Measurements from ENCODE around the gene SLC5A1.
"Not testable (repeated sequence)": the region's sequence is repeated elsewhere in the genome, so short reads cannot be mapped to it uniquely, and the experiment has no call there.

Gene SLC5A1

GRCh38 chr22:32135958-32136357 is 92.9 kb downstream of the SLC5A1 start:
- H3K9me3 Mint-ChIP-seq; H3K36me3 Mint-ChIP-seq (ENCODE audit: low read depth); H3K27me3 Mint-ChIP-seq (ENCODE audit: low read depth): not testable (repeated sequence)
- Mint-ChIP-seq H3K4me3 (peak overlapping the region; percentile 14), H3K27ac (peak overlapping the region; percentile 8), H3K4me1 (ENCODE audit: low read depth) (peaks cover 20% of the 10 kb centered on the region)

DNA sequence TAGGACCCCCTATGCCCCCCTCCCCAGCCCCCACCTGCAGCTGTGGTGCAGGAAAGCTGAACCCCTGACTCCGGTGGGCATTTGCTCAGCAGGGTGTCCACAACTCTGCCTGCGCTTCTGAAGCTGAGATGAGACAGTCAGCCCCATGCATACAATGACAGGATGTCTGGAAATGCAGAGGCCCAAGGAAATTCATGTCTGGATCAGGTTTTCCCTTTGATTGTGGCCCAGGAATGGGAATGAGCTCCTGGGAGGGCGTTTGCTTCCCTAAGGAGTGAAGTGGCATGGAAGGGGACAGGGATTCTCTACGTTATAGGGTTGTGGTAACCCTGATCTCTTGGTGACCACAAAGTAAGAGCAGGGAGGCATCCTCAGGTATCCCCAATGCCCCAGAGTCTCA is 93.8 kb downstream of the SLC5A1 start:
- H3K9me3 Mint-ChIP-seq; H3K27ac Mint-ChIP-seq; H3K4me3 Mint-ChIP-seq; H3K27me3 Mint-ChIP-seq (ENCODE audit: low read depth); H3K36me3 Mint-ChIP-seq (ENCODE audit: low read depth): not testable (repeated sequence)
- H3K4me1 Mint-ChIP-seq (ENCODE audit: low read depth), result peaks cover 22% of the 10 kb centered on the region

- H3K4me3 Mint-ChIP-seq, result peak overlapping the region; percentile 73
- not testable (repeated sequence) for H3K9me3 Mint-ChIP-seq; H3K27me3 Mint-ChIP-seq (ENCODE audit: low read depth); H3K36me3 Mint-ChIP-seq (ENCODE audit: low read depth)
- peak overlapping the region; percentile 77 for H3K27ac Mint-ChIP-seq
- peaks cover 32% of the 10 kb centered on the region for H3K4me1 Mint-ChIP-seq (ENCODE audit: low read depth)
These were observed 94.8 kb downstream of the SLC5A1 start for GRCh38 chr22:32137731-32138324.

- not testable (repeated sequence) for H3K9me3 Mint-ChIP-seq; H3K36me3 Mint-ChIP-seq (ENCODE audit: low read depth); H3K27ac Mint-ChIP-seq; H3K27me3 Mint-ChIP-seq (ENCODE audit: low read depth)
- Mint-ChIP-seq H3K4me3 (peak overlapping the region; percentile 73), H3K4me1 (ENCODE audit: low read depth) (peaks cover 38% of the 10 kb centered on the region)
These were observed 95.5 kb downstream of the SLC5A1 start for GRCh38 chr22:32138576-32138975.

DNA sequence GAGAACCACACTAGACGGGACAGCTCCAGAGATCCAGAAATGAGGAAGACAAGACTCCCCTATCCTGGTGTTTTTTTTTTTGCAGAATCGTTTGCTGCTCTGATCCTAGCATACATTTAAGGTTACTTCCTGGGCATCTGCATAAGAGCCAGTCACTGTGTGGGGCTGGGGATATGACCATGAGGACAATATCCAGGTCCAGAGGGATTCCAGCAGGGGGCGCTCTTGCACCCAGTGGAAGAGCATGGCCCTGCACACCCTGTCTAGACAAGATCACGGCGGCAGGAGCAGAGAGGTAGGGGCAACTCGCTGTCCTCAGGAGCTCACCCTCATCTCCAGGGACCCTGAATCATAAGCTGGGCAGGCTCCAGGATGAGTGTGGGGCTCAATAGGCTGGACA is 97.6 kb downstream of the SLC5A1 start:
- H3K27me3 Mint-ChIP-seq (ENCODE audit: low read depth); H3K9me3 Mint-ChIP-seq; H3K36me3 Mint-ChIP-seq (ENCODE audit: low read depth); H3K27ac Mint-ChIP-seq; H3K4me3 Mint-ChIP-seq: not testable (repeated sequence)
- peaks cover 53% of the 10 kb centered on the region for H3K4me1 Mint-ChIP-seq (ENCODE audit: low read depth)

DNA sequence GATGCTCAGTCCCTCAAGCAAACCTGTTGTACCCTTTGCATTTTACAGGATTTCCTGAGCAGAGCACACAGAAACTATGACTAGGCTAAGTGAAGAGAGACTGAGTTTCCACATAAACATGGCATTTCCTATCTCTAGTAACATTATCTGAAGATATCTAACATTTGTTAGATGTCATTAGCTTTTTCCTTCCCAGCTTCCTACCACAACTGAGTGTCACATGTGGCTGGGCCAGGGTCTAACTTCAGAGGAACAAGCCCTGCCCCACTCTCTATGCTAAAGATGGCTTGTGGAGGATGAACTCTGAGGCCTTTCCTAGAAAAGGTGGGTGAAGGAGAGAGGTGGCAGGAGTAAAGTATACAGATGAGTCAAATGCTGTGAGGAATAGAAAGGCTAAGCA is 99.5 kb downstream of the SLC5A1 start:
- peak overlapping the region; percentile 7 for H3K4me3 Mint-ChIP-seq

GRCh38 chr22:32144496-32145274 is 101.6 kb downstream of the SLC5A1 start:
- Mint-ChIP-seq H3K4me1 (ENCODE audit: low read depth) (peaks cover 39% of the 10 kb centered on the region), H3K36me3 (ENCODE audit: low read depth) (peaks cover 2% of the 10 kb centered on the region), H3K9me3 (peaks cover 7% of the 10 kb centered on the region), H3K27me3 (ENCODE audit: low read depth) (peaks cover 4% of the 10 kb centered on the region), H3K27ac (peak overlapping the region; percentile 71), H3K4me3 (no peak overlapping the region)

More for the DNA sequence above, 99.5 kb downstream of the SLC5A1 start:
- H3K4me1 Mint-ChIP-seq (ENCODE audit: low read depth), result peaks cover 43% of the 10 kb centered on the region
- H3K27me3 Mint-ChIP-seq (ENCODE audit: low read depth), result no peaks in the 10 kb centered on the region
- peak overlapping the region; percentile 84 for H3K27ac Mint-ChIP-seq
- peaks cover 7% of the 10 kb centered on the region for H3K9me3 Mint-ChIP-seq
- peaks cover 2% of the 10 kb centered on the region for H3K36me3 Mint-ChIP-seq (ENCODE audit: low read depth)

GRCh38 chr22:32147128-32147527 is 104.1 kb downstream of the SLC5A1 start:
- H3K27me3 Mint-ChIP-seq (ENCODE audit: low read depth); H3K4me3 Mint-ChIP-seq; H3K9me3 Mint-ChIP-seq; H3K36me3 Mint-ChIP-seq (ENCODE audit: low read depth); H3K27ac Mint-ChIP-seq: not testable (repeated sequence)
- peaks cover 44% of the 10 kb centered on the region for H3K4me1 Mint-ChIP-seq (ENCODE audit: low read depth)

DNA sequence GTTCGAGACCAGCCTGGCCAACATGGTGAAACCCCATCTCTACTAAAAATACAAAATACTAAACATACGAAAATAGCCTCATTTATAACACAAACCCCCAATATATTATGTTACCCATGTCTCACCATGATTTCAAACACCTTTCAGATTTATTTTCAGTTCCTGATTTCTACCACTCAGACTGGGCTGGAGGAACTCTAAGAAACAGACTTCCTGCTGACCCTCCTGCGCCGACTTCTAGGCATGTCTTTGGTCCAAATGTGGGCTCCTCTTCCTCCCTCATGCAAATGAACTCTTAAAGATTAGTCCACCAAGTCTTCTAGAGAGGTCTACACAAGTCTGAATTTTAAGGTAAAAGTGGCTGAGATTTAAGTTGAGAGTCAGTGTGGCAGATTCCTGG is 105.3 kb downstream of the SLC5A1 start:
- not testable (repeated sequence) for H3K27me3 Mint-ChIP-seq (ENCODE audit: low read depth); H3K27ac Mint-ChIP-seq; H3K4me3 Mint-ChIP-seq; H3K9me3 Mint-ChIP-seq; H3K36me3 Mint-ChIP-seq (ENCODE audit: low read depth)
- H3K4me1 Mint-ChIP-seq (ENCODE audit: low read depth), result peaks cover 44% of the 10 kb centered on the region

GRCh38 chr22:32150647-32151046 is 107.6 kb downstream of the SLC5A1 start:
- not testable (repeated sequence) for H3K9me3 Mint-ChIP-seq; H3K4me3 Mint-ChIP-seq; H3K36me3 Mint-ChIP-seq (ENCODE audit: low read depth); H3K27ac Mint-ChIP-seq
- Mint-ChIP-seq H3K4me1 (ENCODE audit: low read depth) (peaks cover 29% of the 10 kb centered on the region), H3K27me3 (ENCODE audit: low read depth) (peaks cover 11% of the 10 kb centered on the region)

GRCh38 chr22:32151641-32152040 is 108.6 kb downstream of the SLC5A1 start:
- H3K9me3 Mint-ChIP-seq; H3K4me3 Mint-ChIP-seq; H3K27ac Mint-ChIP-seq; H3K36me3 Mint-ChIP-seq (ENCODE audit: low read depth): not testable (repeated sequence)
- H3K27me3 Mint-ChIP-seq (ENCODE audit: low read depth), result peaks cover 14% of the 10 kb centered on the region
- H3K4me1 Mint-ChIP-seq (ENCODE audit: low read depth), result peaks cover 29% of the 10 kb centered on the region

GRCh38 chr22:32154727-32155126 is 111.7 kb downstream of the SLC5A1 start:
- not testable (repeated sequence) for H3K36me3 Mint-ChIP-seq (ENCODE audit: low read depth); H3K9me3 Mint-ChIP-seq; H3K4me3 Mint-ChIP-seq; H3K27ac Mint-ChIP-seq
- H3K27me3 Mint-ChIP-seq (ENCODE audit: low read depth), result peaks cover 14% of the 10 kb centered on the region
- peaks cover 27% of the 10 kb centered on the region for H3K4me1 Mint-ChIP-seq (ENCODE audit: low read depth)

GRCh38 chr22:32157632-32158031 is 114.6 kb downstream of the SLC5A1 start:
- H3K4me3 Mint-ChIP-seq; H3K27ac Mint-ChIP-seq; H3K36me3 Mint-ChIP-seq (ENCODE audit: low read depth); H3K4me1 Mint-ChIP-seq (ENCODE audit: low read depth); H3K9me3 Mint-ChIP-seq: not testable (repeated sequence)
- H3K27me3 Mint-ChIP-seq (ENCODE audit: low read depth), result peaks cover 14% of the 10 kb centered on the region

- H3K27ac Mint-ChIP-seq, result no peak within 1 kb of the TSS
- H3K36me3 Mint-ChIP-seq (ENCODE audit: low read depth), result peaks cover 2% of the 10 kb centered on the region
- no peaks in the 10 kb centered on the region for H3K9me3 Mint-ChIP-seq
- H3K4me1 Mint-ChIP-seq (ENCODE audit: low read depth), result peaks cover 3% of the 10 kb centered on the region
- H3K27me3 Mint-ChIP-seq (ENCODE audit: low read depth), result peaks cover 24% of the 10 kb centered on the region
- H3K4me3 Mint-ChIP-seq, result no peak within 1 kb of the TSS
These were observed 115.9 kb downstream of the SLC5A1 start, which contains the start of gene C22orf42 for GRCh38 chr22:32158712-32159533. C22orf42 (minus strand) TSS chr22:32159303; CDS start chr22:32159215, 88 bp downstream.

- H3K9me3 Mint-ChIP-seq; H3K27ac Mint-ChIP-seq; H3K36me3 Mint-ChIP-seq (ENCODE audit: low read depth): not testable (repeated sequence)
These were observed 117.3 kb downstream of the SLC5A1 start for GRCh38 chr22:32160411-32160810.

More at GRCh38 chr22:32160411-32160810, 117.3 kb downstream of the SLC5A1 start:
- H3K4me1 Mint-ChIP-seq (ENCODE audit: low read depth); H3K4me3 Mint-ChIP-seq: not testable (repeated sequence)
- H3K27me3 Mint-ChIP-seq (ENCODE audit: low read depth), result peaks cover 23% of the 10 kb centered on the region

Measured in T-helper 1 cell treated with Interleukin-12 subunit alpha and Interleukin-12 subunit beta and Interleukin-4 antibody, amounts not matched to agents 30 μg/mL and 1 μg/mL, for 36 hours (primary cell).